ENCODE results near the gene TP73.

TP73 gene

DNA sequence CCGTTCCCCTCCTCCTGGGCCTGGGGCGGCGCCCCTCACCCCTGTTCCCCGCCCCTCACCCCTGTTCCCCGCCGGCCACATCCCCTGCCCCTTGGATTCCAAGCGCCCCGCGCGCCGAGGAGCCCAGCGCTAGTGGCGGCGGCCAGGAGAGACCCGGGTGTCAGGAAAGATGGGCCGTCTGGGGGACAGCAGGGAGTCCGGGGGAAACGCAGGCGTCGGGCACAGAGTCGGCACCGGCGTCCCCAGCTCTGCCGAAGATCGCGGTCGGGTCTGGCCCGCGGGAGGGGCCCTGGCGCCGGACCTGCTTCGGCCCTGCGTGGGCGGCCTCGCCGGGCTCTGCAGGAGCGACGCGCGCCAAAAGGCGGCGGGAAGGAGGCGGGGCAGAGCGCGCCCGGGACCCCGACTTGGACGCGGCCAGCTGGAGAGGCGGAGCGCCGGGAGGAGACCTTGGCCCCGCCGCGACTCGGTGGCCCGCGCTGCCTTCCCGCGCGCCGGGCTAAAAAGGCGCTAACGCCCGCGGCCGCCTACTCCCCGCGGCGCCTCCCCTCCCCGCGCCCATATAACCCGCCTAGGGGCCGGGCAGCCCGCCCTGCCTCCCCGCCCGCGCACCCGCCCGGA is at the start of gene TP73:
TSS of gene TP73 (plus strand) at position 587 of the 618 bp plus-strand sequence. CDS start 29,850 bp downstream, outside the sequence.
- DNase-seq (ENCODE audit: low spot score): no peak

GRCh38 chr1:3603156-3603555 is 49.2 kb upstream of the TP73 start:
- no peak for DNase-seq (ENCODE audit: low spot score)

DNA sequence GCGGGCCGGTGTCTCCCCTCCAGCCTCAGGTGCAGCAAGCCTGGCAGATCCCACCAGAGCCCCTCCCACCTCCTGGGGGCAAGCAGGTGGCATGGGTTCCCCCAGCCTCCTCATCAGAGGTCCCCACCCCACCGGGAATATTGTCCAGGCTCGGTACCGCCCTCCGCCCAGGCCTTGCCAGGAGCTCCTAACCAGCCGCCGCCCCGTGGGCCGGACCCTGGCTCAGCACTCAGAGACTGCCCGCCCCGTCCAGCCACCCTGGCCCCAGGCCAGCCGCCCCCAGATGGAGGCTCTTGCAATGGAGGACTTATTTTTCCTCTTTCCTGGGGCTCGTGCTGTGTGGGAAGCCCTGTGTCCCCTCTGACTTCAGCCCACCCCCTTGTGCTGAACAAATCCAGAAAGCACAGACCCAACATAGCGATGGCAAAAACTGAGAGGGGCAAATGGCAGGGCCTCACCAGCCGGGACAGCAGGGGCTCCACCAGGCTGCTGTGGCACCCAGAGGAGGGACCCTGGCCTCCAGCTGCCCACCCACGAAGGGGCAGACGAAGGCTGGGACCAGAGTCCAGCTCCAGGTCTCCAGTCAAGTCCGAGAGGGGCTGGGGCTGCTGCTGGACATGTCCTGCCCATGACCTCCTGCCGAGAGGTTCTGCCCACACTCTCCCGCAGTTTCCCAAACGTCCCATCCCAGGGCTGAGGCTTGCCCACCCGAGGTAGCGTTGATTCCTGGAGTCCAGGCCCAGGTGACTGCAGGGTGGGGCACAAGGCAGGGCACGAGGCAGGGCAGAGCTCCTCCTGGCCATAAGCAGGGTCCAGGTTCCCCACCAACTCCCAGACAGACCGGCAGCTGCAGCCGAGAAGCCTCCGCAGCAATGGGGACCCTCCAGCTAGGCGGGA is 48.5 kb upstream of the TP73 start:
- no peak for DNase-seq (ENCODE audit: low spot score)

DNA sequence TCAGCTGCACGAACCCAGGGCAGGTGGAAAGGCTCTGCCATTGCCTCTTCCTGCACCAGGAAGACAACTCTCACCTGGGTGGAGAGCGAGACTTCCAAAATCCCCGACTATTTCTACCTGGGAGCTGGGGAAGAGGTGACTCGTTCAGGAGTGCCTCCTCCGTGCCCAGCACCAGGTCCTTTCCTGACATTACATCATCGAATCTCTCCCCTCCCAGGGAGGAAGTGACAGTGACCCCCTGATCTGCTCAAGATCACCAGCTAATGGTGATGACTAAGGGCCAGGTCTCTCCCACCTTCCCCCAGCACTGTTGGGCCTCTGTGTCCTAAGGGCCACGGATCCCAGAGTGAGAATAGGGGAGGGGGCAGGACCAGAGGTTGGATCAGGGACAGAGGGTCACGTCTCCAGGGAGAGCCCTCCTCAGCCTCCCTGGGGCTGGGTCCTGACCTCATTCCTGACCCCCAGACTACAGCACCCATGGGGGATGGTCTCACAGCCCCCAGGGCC is 47.8 kb upstream of the TP73 start:
- no peak for DNase-seq (ENCODE audit: low spot score)

DNA sequence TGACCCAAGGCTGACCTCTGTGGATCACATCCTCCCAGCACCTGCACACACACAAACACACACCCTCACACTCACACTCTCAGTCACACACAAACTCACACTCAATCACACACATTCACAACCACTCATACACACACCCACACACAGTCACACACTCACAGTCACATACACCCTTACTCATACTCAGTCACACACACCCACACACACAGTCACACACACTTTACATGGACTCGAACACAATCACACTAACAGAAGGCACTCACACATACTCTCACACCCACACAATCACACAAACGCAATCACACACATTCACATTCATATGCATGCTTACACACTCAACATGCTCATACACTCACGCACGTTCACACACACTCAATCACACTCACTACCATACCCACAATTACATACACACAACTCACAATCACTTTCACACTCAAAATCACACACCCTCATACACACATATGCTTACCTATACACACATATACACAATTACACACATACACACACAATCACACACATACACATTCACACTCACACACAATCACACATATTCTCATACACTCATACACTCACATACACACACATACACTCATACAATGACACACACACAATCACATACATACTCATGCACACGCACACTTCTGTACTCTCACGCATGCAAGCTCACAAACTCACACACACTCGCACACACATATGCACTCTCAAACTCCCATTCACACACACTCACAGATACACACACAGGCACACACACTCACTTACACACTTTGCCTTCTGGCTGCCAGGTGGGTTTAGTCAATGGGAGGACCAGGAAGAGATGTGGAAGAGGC is 47.1 kb upstream of the TP73 start:
- no peak for DNase-seq (ENCODE audit: low spot score)

DNA sequence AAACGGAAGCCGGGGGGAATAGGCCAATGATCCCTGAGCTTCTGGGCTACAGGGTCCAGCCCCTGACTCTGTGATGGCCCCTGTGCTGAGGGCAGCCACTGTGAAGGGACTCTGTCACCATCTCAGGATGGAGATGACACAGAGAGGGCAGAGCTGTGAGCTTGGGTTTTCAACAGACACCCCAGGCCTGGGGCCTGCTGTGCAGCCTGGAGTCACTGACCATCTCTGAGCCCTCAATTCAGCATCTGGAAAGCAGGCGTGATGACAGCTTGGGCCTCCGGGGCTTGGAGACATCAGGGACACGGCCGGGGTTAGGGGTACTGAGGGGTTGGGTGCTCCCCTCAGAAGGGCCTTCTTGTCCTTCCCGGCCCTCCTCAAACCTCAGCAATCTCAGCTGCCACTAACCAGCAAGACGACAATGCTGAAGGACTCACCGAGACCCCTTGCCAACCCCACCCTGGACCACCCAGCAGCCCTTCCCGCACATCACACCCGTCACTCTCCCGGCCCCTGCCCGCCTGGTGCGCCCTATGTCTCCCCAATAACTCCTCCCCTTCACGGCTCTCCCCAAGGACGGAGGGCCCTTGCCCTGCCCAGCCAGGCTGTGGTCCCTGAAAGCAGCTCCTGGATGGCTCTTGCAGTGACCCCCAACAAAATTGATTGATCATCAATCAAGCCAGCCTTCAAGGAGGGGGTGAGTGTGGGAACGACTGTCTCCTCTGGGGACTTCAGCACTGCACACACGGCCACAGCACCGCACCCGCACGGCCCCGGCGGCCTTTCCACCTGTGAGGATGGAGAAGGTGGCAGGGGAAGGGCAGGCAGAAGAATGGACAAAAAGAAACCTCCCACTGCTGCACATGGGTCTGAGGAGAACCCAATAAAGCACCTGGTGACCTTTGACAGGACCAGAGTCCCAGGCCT is 45.3 kb upstream of the TP73 start:
- DNase-seq (ENCODE audit: low spot score): no peak

DNA sequence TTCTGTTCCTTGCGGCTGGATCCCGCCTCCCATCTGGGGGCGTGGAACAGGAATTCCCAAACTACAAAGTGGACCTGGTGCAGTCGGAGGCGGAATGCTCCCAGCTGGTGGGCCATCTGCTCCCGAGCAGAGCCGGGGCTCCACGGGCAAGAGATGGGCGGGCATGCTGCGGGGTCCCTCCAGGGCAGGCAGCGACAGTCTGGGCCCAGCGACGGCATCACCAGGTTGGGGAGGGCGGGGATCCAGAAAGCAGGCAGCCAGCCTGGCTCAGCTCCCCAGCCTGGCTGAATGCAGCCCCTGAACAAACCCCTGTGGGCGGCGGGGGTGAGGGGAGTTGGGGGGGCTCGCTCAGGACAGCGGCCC is 44.6 kb upstream of the TP73 start:
- DNase-seq (ENCODE audit: low spot score): no peak

GRCh38 chr1:3608154-3608553 is 44.2 kb upstream of the TP73 start:
- no peak for DNase-seq (ENCODE audit: low spot score)

- DNase-seq (ENCODE audit: low spot score): no peak
Observed at GRCh38 chr1:3609016-3609768, 43.1 kb upstream of the TP73 start.

DNA sequence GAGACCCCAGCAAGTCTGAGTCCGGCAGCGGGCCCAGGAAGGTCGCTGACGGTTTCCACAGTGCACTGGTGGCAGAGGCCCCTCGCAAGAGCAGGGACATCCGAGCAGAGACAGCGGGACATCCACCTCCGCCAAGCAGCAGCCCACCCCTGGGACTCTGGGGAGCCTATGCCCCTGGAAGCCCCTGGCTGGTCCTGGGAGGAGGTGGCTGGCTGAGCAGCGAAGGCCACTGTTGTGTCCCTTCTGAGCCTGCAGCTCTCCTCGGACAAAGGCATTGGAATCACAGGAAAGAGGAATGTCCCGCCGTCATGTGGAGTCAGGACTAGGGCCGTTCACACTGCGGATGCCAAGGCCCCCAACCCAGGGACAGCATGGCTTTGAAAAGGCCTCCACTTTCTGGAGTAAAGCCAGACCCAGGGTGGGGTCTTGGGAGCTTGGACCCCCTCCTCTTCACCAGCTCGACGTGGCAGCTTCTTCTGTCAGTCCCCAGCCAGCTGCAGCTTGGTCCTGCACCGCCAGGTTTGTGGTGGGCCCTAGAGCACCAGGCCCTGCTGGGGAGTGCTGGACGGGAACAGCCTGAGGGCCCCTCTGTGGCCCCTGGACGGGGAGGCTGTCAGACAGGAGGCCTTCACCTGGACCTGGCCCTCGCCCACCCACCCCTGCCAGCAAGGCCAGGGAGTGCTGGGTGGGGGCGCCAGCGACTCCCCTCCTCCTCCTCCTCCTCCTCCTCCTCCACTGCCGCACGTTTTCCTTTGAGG is 42.4 kb upstream of the TP73 start:
- no peak for DNase-seq (ENCODE audit: low spot score)

GRCh38 chr1:3610527-3611169 is 41.7 kb upstream of the TP73 start:
- DNase-seq (ENCODE audit: low spot score): peak; percentile 29

GRCh38 chr1:3611170-3612019 is 40.9 kb upstream of the TP73 start, which contains the start of gene MEGF6:
Gene MEGF6 (minus strand): TSS chr1:3611508. CDS start chr1:3611268, 240 bp downstream.
- DNase-seq (ENCODE audit: low spot score): peak; percentile 62

DNA sequence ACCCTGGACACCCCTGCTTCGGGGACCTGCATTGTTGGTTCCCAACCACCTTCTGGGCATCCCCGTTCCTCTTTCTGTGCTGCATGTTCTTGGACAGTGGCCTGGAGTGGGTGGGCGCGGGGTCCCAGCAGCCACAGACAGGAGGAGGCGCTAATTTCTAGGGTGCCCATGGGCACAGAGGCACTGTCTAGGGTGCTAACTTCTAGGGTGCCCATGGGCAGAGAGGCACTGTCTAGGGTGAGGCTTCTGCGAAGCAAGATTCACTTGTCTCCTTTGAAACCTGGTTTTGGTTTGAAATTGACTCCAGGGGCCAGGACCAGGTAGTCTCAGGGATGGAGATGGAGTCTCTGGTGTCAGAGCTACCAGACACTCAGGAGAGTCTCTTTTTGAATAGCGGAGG is 40.2 kb upstream of the TP73 start:
- DNase-seq (ENCODE audit: low spot score): no peak

DNA sequence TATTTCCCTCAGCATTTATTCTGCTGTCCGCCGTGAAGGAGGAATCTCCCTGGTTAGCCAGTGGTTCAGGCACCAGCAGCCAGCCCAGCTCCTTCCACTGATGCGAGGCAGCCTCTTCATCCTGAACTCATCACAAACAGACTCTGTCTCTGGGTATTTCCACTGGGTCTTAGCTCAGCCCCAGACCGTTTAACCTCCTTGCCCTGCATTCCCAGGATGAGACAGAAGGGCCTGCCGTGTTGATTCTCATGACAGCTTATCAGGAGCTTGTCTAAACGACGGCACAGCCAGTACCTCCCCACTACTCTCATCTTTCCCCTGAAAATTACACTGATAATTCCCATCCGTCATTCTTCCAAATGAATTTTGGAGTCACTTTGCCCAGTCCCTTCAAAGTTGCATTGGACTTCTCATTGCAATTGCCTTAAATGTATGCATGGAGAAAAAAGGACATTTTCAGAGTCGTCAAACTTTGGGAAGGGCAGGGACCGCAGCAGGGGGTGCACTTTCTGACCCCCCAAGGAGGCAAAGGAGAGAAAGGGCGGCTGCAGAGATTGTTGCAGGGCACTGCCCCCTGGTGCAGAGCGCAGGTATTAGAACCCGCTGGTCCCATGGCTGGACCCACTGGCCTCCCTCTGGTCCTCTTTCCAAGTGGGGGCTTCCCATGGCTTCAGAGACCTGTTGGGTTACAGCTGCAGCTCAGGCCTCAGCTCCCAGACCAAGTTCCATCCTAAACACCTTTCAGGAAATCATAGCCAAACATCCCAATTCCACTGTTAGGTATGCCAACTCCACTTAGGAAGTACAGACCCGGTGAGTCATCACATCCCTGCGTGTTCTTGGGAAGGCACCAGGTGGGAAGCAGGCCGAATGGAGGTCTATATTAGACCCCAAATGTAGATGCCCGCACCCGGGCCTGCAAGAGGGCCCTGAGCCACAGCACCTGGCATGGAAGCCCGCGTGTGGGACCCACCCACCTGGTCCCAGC is 37.3 kb upstream of the TP73 start:
- DNase-seq (ENCODE audit: low spot score): peak; percentile 53

- DNase-seq (ENCODE audit: low spot score): no peak
Observed at GRCh38 chr1:3616861-3617260, 35.5 kb upstream of the TP73 start.

DNA sequence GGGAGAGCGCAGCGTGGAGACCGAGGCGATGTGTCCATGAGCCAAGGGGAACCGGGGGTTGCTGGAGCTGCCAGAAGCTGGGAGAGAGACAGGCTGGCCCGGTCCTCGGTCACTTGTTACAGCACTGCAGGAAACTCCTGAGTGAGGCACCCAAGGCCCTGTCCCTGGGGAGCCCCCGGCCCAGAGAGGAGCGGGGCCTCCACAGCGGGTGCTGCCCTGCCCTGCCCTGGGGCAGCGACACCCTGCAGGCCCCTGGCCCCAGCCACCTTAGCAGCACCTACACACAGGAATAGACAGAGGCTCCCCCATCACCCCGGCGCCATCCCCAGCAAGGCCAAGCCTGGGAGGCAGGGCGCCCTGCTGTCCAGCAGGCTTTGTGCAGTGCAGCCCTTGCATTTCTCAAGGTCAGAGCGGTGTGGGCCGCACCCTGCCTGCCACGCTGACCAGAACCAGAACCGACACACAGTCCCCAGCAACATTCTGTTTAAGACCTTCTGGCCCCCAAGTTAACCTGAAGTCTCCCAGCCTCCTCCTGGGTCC is 34.4 kb upstream of the TP73 start:
- no peak for DNase-seq (ENCODE audit: low spot score)

DNA sequence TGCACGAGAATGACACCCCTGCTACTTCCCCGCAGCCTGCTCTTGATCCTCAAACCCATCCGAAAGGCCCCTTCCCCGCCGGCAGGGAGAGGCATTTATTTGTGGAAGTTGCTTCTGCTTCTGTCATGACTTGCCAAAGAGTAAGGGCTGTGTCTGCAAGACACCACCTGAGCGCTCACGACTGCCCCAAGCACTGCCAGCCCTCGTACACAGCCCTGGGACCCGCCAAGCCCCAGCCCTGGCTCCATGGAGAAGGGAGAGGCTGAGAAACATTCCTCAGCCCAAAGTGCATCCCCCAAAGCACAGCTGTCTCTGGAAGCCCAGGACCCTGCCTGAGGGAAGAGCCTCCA is 33.8 kb upstream of the TP73 start:
- DNase-seq (ENCODE audit: low spot score): no peak
